Measurements from ENCODE around the gene FGF21. TPM values are rescaled to one million over a fixed set of nuclear protein-coding genes. Genes with fewer than 3 reads are reported as not detected.
A peak's percentile ranks its signal among the peaks of the same experiment; 100 is the strongest.

Gene FGF21
- total RNA-seq, 1 donor, result not detected

- Histone ChIP-seq H3K4me3 (ENCODE audit: low read length) (no peak overlapping the region), H3K4me1 (ENCODE audit: insufficient read depth, low read length) (peaks cover 23% of the 10 kb centered on the region), H3K27me3 (ENCODE audit: insufficient read depth, low read length) (peaks cover 27% of the 10 kb centered on the region), H3K9me3 (ENCODE audit: low read depth, low read length) (no peaks in the 10 kb centered on the region)
Measured at GRCh38 chr19:48741129-48741999, 14.0 kb upstream of the FGF21 start.

- peaks cover 34% of the 10 kb centered on the region for H3K27me3 ChIP-seq (ENCODE audit: insufficient read depth, low read length)
- H3K9me3 ChIP-seq (ENCODE audit: low read depth, low read length), result no peaks in the 10 kb centered on the region
- peaks cover 27% of the 10 kb centered on the region for H3K4me1 ChIP-seq (ENCODE audit: insufficient read depth, low read length)
- H3K4me3 ChIP-seq (ENCODE audit: low read length), result no peak overlapping the region
Measured at GRCh38 chr19:48742096-48742495, 13.2 kb upstream of the FGF21 start.

- peaks cover 15% of the 10 kb centered on the region for H3K4me1 ChIP-seq (ENCODE audit: insufficient read depth, low read length)
- no peak overlapping the region for H3K4me3 ChIP-seq (ENCODE audit: low read length)
- H3K9me3 ChIP-seq (ENCODE audit: low read depth, low read length), result no peaks in the 10 kb centered on the region
- H3K27me3 ChIP-seq (ENCODE audit: insufficient read depth, low read length), result peaks cover 23% of the 10 kb centered on the region
Measured at GRCh38 chr19:48745208-48745995, 9.9 kb upstream of the FGF21 start.

GRCh38 chr19:48746110-48746509, 9.2 kb upstream of the FGF21 start:
- peaks cover 12% of the 10 kb centered on the region for H3K4me1 ChIP-seq (ENCODE audit: insufficient read depth, low read length)
- H3K9me3 ChIP-seq (ENCODE audit: low read depth, low read length), result no peaks in the 10 kb centered on the region
- no peak overlapping the region for H3K4me3 ChIP-seq (ENCODE audit: low read length)
- H3K27me3 ChIP-seq (ENCODE audit: insufficient read depth, low read length), result peaks cover 19% of the 10 kb centered on the region

GRCh38 chr19:48746738-48747575, 8.4 kb upstream of the FGF21 start, which contains the start of gene IZUMO1:
IZUMO1 (minus strand) TSS chr19:48746909; CDS start chr19:48745859, 1,050 bp downstream.
- H3K9me3 ChIP-seq (ENCODE audit: low read depth, low read length), result no peaks in the 10 kb centered on the region
- H3K4me3 ChIP-seq (ENCODE audit: low read length), result peak within 1 kb of the TSS; percentile 15
- peaks cover 7% of the 10 kb centered on the region for H3K4me1 ChIP-seq (ENCODE audit: insufficient read depth, low read length)
- H3K27me3 ChIP-seq (ENCODE audit: insufficient read depth, low read length), result peaks cover 20% of the 10 kb centered on the region

GRCh38 chr19:48749571-48750198, 5.6 kb upstream of the FGF21 start:
- H3K27me3 ChIP-seq (ENCODE audit: insufficient read depth, low read length), result peaks cover 39% of the 10 kb centered on the region
- H3K9me3 ChIP-seq (ENCODE audit: low read depth, low read length), result no peaks in the 10 kb centered on the region
- peaks cover 23% of the 10 kb centered on the region for H3K4me1 ChIP-seq (ENCODE audit: insufficient read depth, low read length)
- no peak overlapping the region for H3K4me3 ChIP-seq (ENCODE audit: low read length)

GRCh38 chr19:48750351-48750750, 5.0 kb upstream of the FGF21 start:
- peaks cover 34% of the 10 kb centered on the region for H3K27me3 ChIP-seq (ENCODE audit: insufficient read depth, low read length)
- H3K4me1 ChIP-seq (ENCODE audit: insufficient read depth, low read length), result peaks cover 23% of the 10 kb centered on the region
- no peaks in the 10 kb centered on the region for H3K9me3 ChIP-seq (ENCODE audit: low read depth, low read length)
- H3K4me3 ChIP-seq (ENCODE audit: low read length), result no peak overlapping the region

- Histone ChIP-seq H3K27me3 (ENCODE audit: insufficient read depth, low read length) (peaks cover 28% of the 10 kb centered on the region), H3K4me1 (ENCODE audit: insufficient read depth, low read length) (peaks cover 23% of the 10 kb centered on the region), H3K4me3 (ENCODE audit: low read length) (no peak overlapping the region), H3K9me3 (ENCODE audit: low read depth, low read length) (no peaks in the 10 kb centered on the region)
Measured at GRCh38 chr19:48750771-48751504, 4.4 kb upstream of the FGF21 start.

GRCh38 chr19:48751845-48752495, 3.4 kb upstream of the FGF21 start:
- H3K9me3 ChIP-seq (ENCODE audit: low read depth, low read length), result no peaks in the 10 kb centered on the region
- H3K4me1 ChIP-seq (ENCODE audit: insufficient read depth, low read length), result peaks cover 20% of the 10 kb centered on the region
- H3K27me3 ChIP-seq (ENCODE audit: insufficient read depth, low read length), result peaks cover 20% of the 10 kb centered on the region
- no peak overlapping the region for H3K4me3 ChIP-seq (ENCODE audit: low read length)

- Histone ChIP-seq H3K9me3 (ENCODE audit: low read depth, low read length) (no peaks in the 10 kb centered on the region), H3K27me3 (ENCODE audit: insufficient read depth, low read length) (peaks cover 20% of the 10 kb centered on the region), H3K4me3 (ENCODE audit: low read length) (peak within 1 kb of the TSS; percentile 12), H3K4me1 (ENCODE audit: insufficient read depth, low read length) (peaks cover 17% of the 10 kb centered on the region)
Measured at GRCh38 chr19:48752496-48753365, 2.6 kb upstream of the FGF21 start, which contains the start of gene FUT1. FUT1 (minus strand) TSS chr19:48752641; CDS start chr19:48751281, 1,360 bp downstream.

GRCh38 chr19:48755787-48756186, 463 bp downstream of the FGF21 start:
- peaks cover 22% of the 10 kb centered on the region for H3K4me1 ChIP-seq (ENCODE audit: insufficient read depth, low read length)
- H3K4me3 ChIP-seq (ENCODE audit: low read length), result no peak overlapping the region
- no peaks in the 10 kb centered on the region for H3K9me3 ChIP-seq (ENCODE audit: low read depth, low read length)
- peaks cover 20% of the 10 kb centered on the region for H3K27me3 ChIP-seq (ENCODE audit: insufficient read depth, low read length)

- no peak overlapping the region for H3K4me3 ChIP-seq (ENCODE audit: low read length)
- peaks cover 22% of the 10 kb centered on the region for H3K4me1 ChIP-seq (ENCODE audit: insufficient read depth, low read length)
- no peaks in the 10 kb centered on the region for H3K9me3 ChIP-seq (ENCODE audit: low read depth, low read length)
- H3K27me3 ChIP-seq (ENCODE audit: insufficient read depth, low read length), result peaks cover 20% of the 10 kb centered on the region
Measured at GRCh38 chr19:48756212-48756611, 888 bp downstream of the FGF21 start.

Measured in mononuclear cell (primary cell).